SH-SY5Y (cell line): Measurements from ENCODE around the gene CCDC88C.

ENCODE experiments used
- GATA2 ChIP-seq: IDR thresholded peaks from 2 replicates; pipeline ENCODE4 v1.6.1; 2011; ENCODE audit warnings: mild to moderate bottlenecking, low read depth, low read length
- GATA3 ChIP-seq: IDR thresholded peaks from 2 replicates; pipeline ENCODE4 v1.6.1; 2011; ENCODE audit warnings: low read depth, mild to moderate bottlenecking, low read length, moderate library complexity

DNA sequence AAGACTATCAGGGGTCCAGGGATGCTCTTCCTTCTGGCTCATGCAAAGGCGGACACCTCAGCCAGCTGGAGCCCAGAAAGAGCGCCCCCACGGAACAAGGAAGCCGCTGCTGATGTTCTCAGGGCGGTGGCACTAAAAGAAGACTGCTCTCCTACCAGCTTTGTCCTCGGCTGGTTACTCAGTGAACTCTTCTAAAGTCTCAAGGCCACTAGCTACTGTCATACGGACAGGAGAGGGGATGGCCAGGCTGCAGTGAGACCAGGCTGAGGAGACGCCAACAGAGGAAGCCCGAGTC, 59.6 kb downstream of the CCDC88C start:
- no peak for TF ChIP-seq GATA2
- no peak for TF ChIP-seq GATA3
